ENCODE measurements around the gene MFAP2.

DNA sequence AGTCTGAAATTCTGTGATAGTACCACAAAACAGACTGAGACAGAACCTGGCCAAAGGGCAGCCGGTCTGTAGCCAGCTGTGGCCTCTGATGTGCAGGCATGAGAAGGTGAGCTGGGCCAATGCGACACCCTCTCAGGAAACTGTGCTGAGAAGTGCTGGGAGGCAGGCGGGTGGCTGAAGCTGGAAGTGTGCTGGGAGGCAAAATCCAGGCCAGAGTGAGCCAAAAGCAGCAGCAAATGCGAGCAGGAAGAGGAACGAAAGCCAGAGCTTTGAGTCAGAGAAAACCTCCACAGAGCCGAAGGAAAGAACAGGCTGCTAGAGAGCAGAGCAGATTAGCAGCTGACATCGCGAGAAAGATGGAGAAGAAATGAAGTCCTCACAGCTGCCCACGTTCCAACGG is 41.5 kb upstream of the MFAP2 start:
- no peak for TF ChIP-seq CTCF (IDR thresholded peaks at IDR 0.05)
- no peak for TF ChIP-seq EP300 (IDR thresholded peaks at IDR 0.05)
